Measurements from ENCODE around the gene MYL10.
"Not testable (repeated sequence)": the region's sequence is repeated elsewhere in the genome, so short reads cannot be mapped to it uniquely, and the experiment has no call there.

The MYL10 gene

DNA sequence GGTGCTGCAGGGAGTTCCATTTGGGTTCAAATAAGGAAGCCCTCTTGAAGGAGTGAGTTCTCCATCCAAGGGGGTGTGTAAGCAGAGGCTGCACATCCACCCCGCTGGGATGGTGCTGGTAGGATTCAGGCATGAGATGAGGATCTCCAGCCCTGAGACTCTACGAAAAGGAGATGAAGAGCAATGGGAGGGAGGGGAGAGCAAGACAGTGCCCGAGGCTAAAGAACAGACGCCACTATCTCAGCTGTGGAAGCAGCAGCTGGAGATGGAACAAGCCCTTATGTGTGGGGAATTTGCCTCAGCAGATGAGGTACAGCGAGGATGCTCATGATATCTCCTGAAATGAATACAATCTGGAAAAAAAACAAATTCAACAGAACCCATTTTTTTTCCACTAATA, 28.1 kb upstream of the MYL10 start:
- TF ChIP-seq, protein P1, sequence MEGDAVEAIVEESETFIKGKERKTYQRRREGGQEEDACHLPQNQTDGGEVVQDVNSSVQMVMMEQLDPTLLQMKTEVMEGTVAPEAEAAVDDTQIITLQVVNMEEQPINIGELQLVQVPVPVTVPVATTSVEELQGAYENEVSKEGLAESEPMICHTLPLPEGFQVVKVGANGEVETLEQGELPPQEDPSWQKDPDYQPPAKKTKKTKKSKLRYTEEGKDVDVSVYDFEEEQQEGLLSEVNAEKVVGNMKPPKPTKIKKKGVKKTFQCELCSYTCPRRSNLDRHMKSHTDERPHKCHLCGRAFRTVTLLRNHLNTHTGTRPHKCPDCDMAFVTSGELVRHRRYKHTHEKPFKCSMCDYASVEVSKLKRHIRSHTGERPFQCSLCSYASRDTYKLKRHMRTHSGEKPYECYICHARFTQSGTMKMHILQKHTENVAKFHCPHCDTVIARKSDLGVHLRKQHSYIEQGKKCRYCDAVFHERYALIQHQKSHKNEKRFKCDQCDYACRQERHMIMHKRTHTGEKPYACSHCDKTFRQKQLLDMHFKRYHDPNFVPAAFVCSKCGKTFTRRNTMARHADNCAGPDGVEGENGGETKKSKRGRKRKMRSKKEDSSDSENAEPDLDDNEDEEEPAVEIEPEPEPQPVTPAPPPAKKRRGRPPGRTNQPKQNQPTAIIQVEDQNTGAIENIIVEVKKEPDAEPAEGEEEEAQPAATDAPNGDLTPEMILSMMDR (IDR thresholded peaks at IDR 0.05; ENCODE audit: borderline replicate concordance, insufficient read depth, low read depth, low read length), result no peak
- H3K4me3 ChIP-seq (ENCODE audit: low read depth, low read length), result no peak overlapping the region

DNA sequence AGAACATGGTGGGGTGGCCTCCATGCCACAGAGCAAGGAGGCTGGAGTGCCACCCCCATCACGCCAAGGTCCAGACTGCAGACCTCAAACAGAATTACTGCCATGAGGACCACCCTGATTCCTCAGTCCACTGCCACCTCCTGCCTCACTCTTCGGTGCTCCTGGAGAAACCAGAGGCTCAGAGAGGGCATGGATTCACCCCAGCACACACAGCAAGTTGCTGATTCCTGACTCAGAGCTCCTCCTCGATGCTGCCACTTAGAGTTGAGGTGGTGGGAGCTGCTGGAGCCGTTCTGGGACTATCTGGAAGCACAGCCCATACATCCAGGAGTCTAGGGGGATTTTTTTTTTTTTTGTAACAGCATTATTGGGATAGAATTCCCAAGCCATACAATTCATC, 22.0 kb upstream of the MYL10 start:
- no peak overlapping the region for H3K4me3 ChIP-seq (ENCODE audit: low read depth, low read length)
- TF ChIP-seq, protein P1 (IDR thresholded peaks at IDR 0.05; ENCODE audit: borderline replicate concordance, insufficient read depth, low read depth, low read length), result no peak

DNA sequence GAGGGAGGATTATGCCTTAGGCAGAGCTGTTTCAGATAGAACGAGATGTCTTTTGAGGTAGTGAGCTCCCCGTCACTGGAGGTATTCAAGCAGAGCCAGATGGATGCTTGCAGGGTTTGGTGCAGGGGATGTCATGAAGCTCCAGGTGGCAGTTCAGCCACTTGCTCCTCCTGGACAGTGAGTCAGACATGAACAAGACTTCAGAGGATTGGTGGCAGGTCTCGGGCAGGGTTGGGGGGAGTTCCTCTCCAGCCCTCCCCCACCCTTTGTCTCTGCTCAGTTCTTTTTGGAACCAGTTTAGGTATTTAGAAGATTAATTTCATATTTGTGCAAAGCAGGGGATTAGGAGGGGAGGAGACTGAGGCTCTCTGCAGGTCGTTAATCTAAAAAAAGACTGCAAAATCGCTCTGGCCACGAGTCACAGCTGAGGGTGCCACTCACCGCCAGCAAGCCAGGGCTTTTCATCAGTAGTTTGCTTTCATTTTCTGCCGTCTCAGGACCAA, 21.5 kb upstream of the MYL10 start:
- TF ChIP-seq, protein P1 (IDR thresholded peaks at IDR 0.05; ENCODE audit: borderline replicate concordance, insufficient read depth, low read depth, low read length), result no peak
- no peak overlapping the region for H3K4me3 ChIP-seq (ENCODE audit: low read depth, low read length)

DNA sequence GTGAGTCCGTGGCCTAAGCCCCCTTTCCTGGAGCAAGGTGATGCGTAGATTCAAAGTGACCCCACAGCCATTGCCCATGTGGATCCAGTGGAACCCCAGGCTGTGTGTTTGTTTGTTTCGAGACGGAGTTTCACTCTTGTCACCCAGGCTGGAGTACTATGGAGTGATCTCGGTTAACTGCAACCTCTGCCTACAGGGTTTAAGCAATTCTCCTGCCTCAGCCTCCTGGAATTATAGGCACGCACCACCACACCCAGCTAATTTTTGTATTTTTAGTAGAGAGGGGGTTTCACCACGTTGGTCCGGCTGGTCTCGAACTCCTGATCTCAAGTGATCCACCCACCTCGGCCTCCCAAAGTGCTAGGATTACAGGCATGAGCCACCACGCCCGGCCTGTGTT, 18.8 kb upstream of the MYL10 start:
- not testable (repeated sequence) for H3K4me3 ChIP-seq (ENCODE audit: low read depth, low read length)

DNA sequence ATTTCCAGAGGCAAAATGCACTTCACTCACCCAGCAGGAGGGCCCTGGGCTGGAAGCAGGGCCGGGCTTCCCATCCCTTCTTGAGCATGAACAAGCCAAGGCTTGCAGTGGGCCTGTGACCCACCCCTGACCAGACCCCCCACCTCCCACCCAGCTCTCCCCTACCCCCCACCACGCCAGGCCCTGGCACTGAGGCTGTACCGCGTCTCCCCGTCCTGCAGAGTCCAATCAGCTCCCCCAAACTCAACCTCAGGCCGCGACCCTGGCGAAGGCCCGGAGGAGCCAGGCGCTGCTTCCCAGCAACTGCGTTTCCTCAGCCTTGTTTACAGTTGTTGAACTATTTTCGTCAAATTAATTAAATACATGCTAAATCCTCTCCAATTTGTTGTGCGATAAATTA, 16.9 kb upstream of the MYL10 start:
- TF ChIP-seq, protein P1 (IDR thresholded peaks at IDR 0.05; ENCODE audit: borderline replicate concordance, insufficient read depth, low read depth, low read length), result no peak
- H3K4me3 ChIP-seq (ENCODE audit: low read depth, low read length), result no peak overlapping the region

DNA sequence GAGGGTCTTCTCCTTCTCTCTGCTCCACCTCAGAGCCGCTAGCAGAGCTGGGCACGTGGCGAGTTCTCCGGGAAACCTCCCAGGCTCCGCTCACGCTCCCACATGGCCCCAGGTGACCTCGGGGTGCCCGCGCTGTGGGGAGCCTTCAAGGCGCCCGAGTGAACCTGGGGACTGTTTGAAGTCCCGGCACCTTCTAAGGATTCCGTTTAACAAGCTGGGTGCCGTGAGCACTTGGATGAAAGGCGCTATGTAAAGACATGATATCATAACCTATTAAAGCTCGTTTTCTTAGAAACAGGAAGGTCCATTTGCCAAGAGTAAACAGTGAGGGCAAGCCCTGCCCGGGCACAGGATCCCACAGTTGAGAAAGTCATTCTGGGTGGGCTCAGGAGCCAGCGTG, 15.8 kb upstream of the MYL10 start:
- TF ChIP-seq, protein P1 (IDR thresholded peaks at IDR 0.05; ENCODE audit: borderline replicate concordance, insufficient read depth, low read depth, low read length), result no peak
- H3K4me3 ChIP-seq (ENCODE audit: low read depth, low read length), result no peak overlapping the region

DNA sequence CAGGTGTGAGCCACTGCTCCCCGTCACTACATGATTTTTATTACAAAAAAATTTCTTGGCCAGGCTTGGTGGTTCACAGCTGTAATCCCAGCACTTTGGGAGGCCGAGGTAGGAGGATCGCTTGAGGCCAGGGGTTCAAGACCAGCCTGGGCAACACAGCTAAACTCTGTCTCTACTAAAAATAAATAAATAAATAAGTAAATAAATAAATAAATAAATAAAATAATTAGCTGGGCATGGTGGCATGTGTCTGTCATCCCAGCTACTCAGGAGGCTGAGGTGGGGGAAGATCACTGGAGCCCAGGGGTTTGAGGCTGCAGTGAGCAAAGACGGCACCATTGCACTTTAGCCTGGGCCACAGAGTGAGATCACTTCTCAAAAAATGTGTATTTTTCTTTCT, 10.0 kb upstream of the MYL10 start:
- not testable (repeated sequence) for H3K4me3 ChIP-seq (ENCODE audit: low read depth, low read length)

DNA sequence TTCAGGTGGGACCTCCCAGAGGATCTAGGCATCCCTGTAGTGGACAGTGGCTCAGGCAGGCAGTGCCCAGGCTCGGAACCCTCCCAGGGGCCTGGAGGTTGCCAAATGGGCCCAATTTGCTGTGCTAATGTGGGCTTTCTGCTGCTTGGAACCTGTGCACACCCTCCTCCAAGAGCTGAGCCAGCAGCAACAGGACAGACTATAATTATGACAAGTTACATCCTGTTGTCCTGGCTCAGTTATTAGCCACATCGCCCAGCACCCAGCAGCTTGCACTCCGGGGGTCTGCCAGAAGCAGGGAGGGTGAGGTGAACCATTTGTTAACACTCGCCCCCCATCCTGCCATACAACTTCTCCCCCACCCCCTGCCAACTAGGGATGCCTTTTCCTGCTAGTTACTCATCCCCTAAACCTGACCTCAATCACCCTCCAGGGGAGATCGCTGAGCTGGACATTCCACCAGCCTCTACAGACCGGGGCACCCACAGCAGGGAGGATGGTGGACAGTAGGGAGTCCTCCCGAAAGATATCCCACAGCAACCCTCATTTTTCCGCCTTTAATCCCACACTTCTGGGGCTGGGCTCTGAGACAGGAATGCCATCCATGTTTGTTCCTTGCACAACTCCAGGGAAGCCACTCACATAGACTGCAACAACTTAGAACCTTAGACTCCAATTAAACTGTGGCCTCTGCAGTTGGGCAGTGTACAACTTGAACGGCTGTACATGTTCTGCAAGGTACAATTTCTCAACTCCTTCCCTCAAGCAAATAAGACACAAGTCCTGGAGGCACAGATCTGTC, 7.9 kb upstream of the MYL10 start:
- no peak overlapping the region for H3K4me3 ChIP-seq (ENCODE audit: low read depth, low read length)
- TF ChIP-seq, protein P1 (IDR thresholded peaks at IDR 0.05; ENCODE audit: borderline replicate concordance, insufficient read depth, low read depth, low read length), result no peak
